Adrenal gland (tissue), 5 donors: ENCODE measurements around the gene MYO18A.

ENCODE experiments used
- POLR2A ChIP-seq, 2 donors: fragments of 450-650 bp; IDR thresholded peaks; one replicate each; pipeline ENCODE4 v1.6.1; 2017; ENCODE audit warnings: antibody characterized with exemption in 2 of 2, mild to moderate bottlenecking in 2 of 2, moderate library complexity in 1 of 2
- TF ChIP-seq, protein P1 (sequence below), 6 experiments: fragments of 450-650 bp in 4 of 6; fragments of 200-600 bp in 2 of 6; sonication (generic) in 1 of 6; IDR thresholded peaks; 1 replicate in 5 of 6; 2 replicates in 1 of 6; pipeline versions ENCODE4 v1.5.1 to v1.8.0; 2016 to 2021; ENCODE audit warnings: antibody characterized with exemption in 6 of 6, mild to moderate bottlenecking in 2 of 6, moderate library complexity in 1 of 6
- donor health status: DM: no; HTN: no; CAD: no.

DNA sequence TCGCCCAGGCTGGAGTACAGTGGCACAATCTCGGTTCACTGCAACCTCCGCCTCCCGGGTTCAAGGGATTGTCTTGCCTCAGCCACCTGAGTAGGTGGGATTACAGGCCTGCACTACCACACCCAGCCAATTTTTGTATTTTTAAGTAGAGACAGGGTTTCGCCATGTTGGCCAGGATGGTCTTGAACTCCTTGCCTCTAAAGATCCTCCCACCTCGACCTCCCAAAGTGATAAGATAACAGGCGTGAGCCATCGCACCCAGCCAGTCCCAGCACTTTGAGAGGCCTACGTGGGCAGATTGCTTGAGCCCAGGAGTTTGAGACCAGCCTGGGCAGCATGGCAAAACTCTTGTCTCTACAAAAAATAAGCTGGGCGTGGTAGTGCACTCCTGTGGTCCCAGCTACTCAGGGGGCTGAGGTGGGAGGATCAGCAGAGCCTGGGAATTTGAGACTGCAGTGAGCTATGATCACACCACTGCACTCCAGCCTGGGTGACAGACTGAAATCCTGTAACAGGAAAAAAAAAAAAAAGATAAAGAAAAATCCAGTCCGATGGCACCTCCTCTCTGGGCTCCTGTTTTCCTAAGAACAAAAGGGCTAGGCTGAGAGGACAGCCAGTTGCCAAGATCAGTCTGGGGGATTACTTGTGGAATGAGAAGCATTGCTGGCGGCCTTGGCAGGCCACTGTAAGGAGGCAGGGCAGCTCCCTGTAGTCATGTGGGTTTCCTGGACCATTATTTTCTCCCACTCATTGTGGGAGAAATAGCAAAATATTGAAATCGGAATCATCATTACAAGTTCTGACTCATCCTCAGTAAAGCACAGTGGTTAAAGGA is 140.2 kb downstream of the MYO18A start:
- TF ChIP-seq, protein P1, sequence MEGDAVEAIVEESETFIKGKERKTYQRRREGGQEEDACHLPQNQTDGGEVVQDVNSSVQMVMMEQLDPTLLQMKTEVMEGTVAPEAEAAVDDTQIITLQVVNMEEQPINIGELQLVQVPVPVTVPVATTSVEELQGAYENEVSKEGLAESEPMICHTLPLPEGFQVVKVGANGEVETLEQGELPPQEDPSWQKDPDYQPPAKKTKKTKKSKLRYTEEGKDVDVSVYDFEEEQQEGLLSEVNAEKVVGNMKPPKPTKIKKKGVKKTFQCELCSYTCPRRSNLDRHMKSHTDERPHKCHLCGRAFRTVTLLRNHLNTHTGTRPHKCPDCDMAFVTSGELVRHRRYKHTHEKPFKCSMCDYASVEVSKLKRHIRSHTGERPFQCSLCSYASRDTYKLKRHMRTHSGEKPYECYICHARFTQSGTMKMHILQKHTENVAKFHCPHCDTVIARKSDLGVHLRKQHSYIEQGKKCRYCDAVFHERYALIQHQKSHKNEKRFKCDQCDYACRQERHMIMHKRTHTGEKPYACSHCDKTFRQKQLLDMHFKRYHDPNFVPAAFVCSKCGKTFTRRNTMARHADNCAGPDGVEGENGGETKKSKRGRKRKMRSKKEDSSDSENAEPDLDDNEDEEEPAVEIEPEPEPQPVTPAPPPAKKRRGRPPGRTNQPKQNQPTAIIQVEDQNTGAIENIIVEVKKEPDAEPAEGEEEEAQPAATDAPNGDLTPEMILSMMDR (IDR thresholded peaks at IDR 0.05) = no peak
- no peak for TF ChIP-seq POLR2A (IDR thresholded peaks at IDR 0.05)
